ENCODE data around the gene PPP2R5C. TPM values are rescaled to one million over a fixed set of nuclear protein-coding genes. Genes with fewer than 3 reads are reported as not detected.

The PPP2R5C gene
- total RNA-seq, 1 experiment from 2014 or later, result 301 TPM

- no peaks in the 10 kb centered on the region for H3K9me3 ChIP-seq (ENCODE audit: low read length)
- H3K4me1 ChIP-seq (ENCODE audit: low read length), result no peaks in the 10 kb centered on the region
- no peak overlapping the region for H3K4me3 ChIP-seq (ENCODE audit: low read length)
- H3K4me2 ChIP-seq (ENCODE audit: low read depth, low read length, poor library complexity, severe bottlenecking), result no peak overlapping the region
- H3K9ac ChIP-seq (ENCODE audit: low read length), result no peak overlapping the region
- peaks cover 33% of the 10 kb centered on the region for H3K36me3 ChIP-seq (ENCODE audit: insufficient read depth, low read length)
- no peaks in the 10 kb centered on the region for H3K27me3 ChIP-seq (ENCODE audit: low read length)
- no peaks in the 10 kb centered on the region for H3K79me2 ChIP-seq (ENCODE audit: low read length)
- H3K27ac ChIP-seq (ENCODE audit: low read length), result no peak overlapping the region
- peak; percentile 64 for DNase-seq
- no peaks in the 10 kb centered on the region for H4K20me1 ChIP-seq (ENCODE audit: insufficient read depth, low read depth, low read length)
- H3K9me2 ChIP-seq (replicated peaks; ENCODE audit: insufficient read depth, low read length), result no peaks in the 10 kb centered on the region
- no peak overlapping the region for H2AFZ ChIP-seq (ENCODE audit: low read length)
These were observed 132.2 kb downstream of the PPP2R5C start for GRCh38 chr14:101893759-101894158.

GRCh38 chr14:101894365-101895081 is 133.0 kb downstream of the PPP2R5C start:
- no peak overlapping the region for H2AFZ ChIP-seq (ENCODE audit: low read length)
- no peaks in the 10 kb centered on the region for H4K20me1 ChIP-seq (ENCODE audit: insufficient read depth, low read depth, low read length)
- no peaks in the 10 kb centered on the region for H3K79me2 ChIP-seq (ENCODE audit: low read length)
- H3K27ac ChIP-seq (ENCODE audit: low read length), result no peak overlapping the region
- H3K9me2 ChIP-seq (replicated peaks; ENCODE audit: insufficient read depth, low read length), result no peaks in the 10 kb centered on the region
- H3K9me3 ChIP-seq (ENCODE audit: low read length), result no peaks in the 10 kb centered on the region
- no peak overlapping the region for H3K9ac ChIP-seq (ENCODE audit: low read length)
- H3K4me3 ChIP-seq (ENCODE audit: low read length), result no peak overlapping the region
- no peaks in the 10 kb centered on the region for H3K27me3 ChIP-seq (ENCODE audit: low read length)
- no peak overlapping the region for H3K4me2 ChIP-seq (ENCODE audit: low read depth, low read length, poor library complexity, severe bottlenecking)
- no peaks in the 10 kb centered on the region for H3K4me1 ChIP-seq (ENCODE audit: low read length)
- H3K36me3 ChIP-seq (ENCODE audit: insufficient read depth, low read length), result peaks cover 33% of the 10 kb centered on the region
- no peak for DNase-seq

GRCh38 chr14:101895256-101895655 is 133.7 kb downstream of the PPP2R5C start:
- Histone ChIP-seq H3K4me2 (ENCODE audit: low read depth, low read length, poor library complexity, severe bottlenecking) (no peak overlapping the region), H3K9me3 (ENCODE audit: low read length) (no peaks in the 10 kb centered on the region), H2AFZ (ENCODE audit: low read length) (no peak overlapping the region), H3K79me2 (ENCODE audit: low read length) (no peaks in the 10 kb centered on the region), H4K20me1 (ENCODE audit: insufficient read depth, low read depth, low read length) (no peaks in the 10 kb centered on the region), H3K27me3 (ENCODE audit: low read length) (no peaks in the 10 kb centered on the region), H3K9me2 (replicated peaks; ENCODE audit: insufficient read depth, low read length) (no peaks in the 10 kb centered on the region), H3K27ac (ENCODE audit: low read length) (no peak overlapping the region), H3K36me3 (ENCODE audit: insufficient read depth, low read length) (peaks cover 34% of the 10 kb centered on the region), H3K4me3 (ENCODE audit: low read length) (no peak overlapping the region), H3K4me1 (ENCODE audit: low read length) (no peaks in the 10 kb centered on the region), H3K9ac (ENCODE audit: low read length) (no peak overlapping the region)
- DNase-seq, result no peak

- Histone ChIP-seq H3K27me3 (ENCODE audit: low read length) (no peaks in the 10 kb centered on the region), H3K9ac (ENCODE audit: low read length) (no peak overlapping the region), H3K27ac (ENCODE audit: low read length) (no peak overlapping the region), H4K20me1 (ENCODE audit: insufficient read depth, low read depth, low read length) (no peaks in the 10 kb centered on the region), H2AFZ (ENCODE audit: low read length) (no peak overlapping the region), H3K4me1 (ENCODE audit: low read length) (no peaks in the 10 kb centered on the region), H3K4me2 (ENCODE audit: low read depth, low read length, poor library complexity, severe bottlenecking) (no peak overlapping the region), H3K9me2 (replicated peaks; ENCODE audit: insufficient read depth, low read length) (no peaks in the 10 kb centered on the region), H3K79me2 (ENCODE audit: low read length) (no peaks in the 10 kb centered on the region), H3K4me3 (ENCODE audit: low read length) (no peak overlapping the region), H3K36me3 (ENCODE audit: insufficient read depth, low read length) (peaks cover 51% of the 10 kb centered on the region), H3K9me3 (ENCODE audit: low read length) (no peaks in the 10 kb centered on the region)
- no peak for DNase-seq
These were observed 135.8 kb downstream of the PPP2R5C start for GRCh38 chr14:101897326-101897725.

GRCh38 chr14:101898416-101898815 is 136.9 kb downstream of the PPP2R5C start:
- Histone ChIP-seq H3K9ac (ENCODE audit: low read length) (no peak overlapping the region), H3K27ac (ENCODE audit: low read length) (no peak overlapping the region), H3K4me2 (ENCODE audit: low read depth, low read length, poor library complexity, severe bottlenecking) (no peak overlapping the region), H3K79me2 (ENCODE audit: low read length) (no peaks in the 10 kb centered on the region), H3K4me1 (ENCODE audit: low read length) (no peaks in the 10 kb centered on the region), H4K20me1 (ENCODE audit: insufficient read depth, low read depth, low read length) (no peaks in the 10 kb centered on the region), H3K4me3 (ENCODE audit: low read length) (no peak overlapping the region), H3K9me2 (replicated peaks; ENCODE audit: insufficient read depth, low read length) (no peaks in the 10 kb centered on the region), H3K36me3 (ENCODE audit: insufficient read depth, low read length) (peaks cover 59% of the 10 kb centered on the region), H3K27me3 (ENCODE audit: low read length) (no peaks in the 10 kb centered on the region), H2AFZ (ENCODE audit: low read length) (no peak overlapping the region), H3K9me3 (ENCODE audit: low read length) (no peaks in the 10 kb centered on the region)
- DNase-seq, result no peak

- Histone ChIP-seq H3K9me2 (replicated peaks; ENCODE audit: insufficient read depth, low read length) (no peaks in the 10 kb centered on the region), H3K27ac (ENCODE audit: low read length) (no peak overlapping the region), H3K79me2 (ENCODE audit: low read length) (no peaks in the 10 kb centered on the region), H3K4me2 (ENCODE audit: low read depth, low read length, poor library complexity, severe bottlenecking) (no peak overlapping the region), H3K9ac (ENCODE audit: low read length) (no peak overlapping the region), H2AFZ (ENCODE audit: low read length) (no peak overlapping the region), H3K9me3 (ENCODE audit: low read length) (no peaks in the 10 kb centered on the region), H3K36me3 (ENCODE audit: insufficient read depth, low read length) (peaks cover 56% of the 10 kb centered on the region), H3K4me3 (ENCODE audit: low read length) (no peak overlapping the region), H3K27me3 (ENCODE audit: low read length) (no peaks in the 10 kb centered on the region), H4K20me1 (ENCODE audit: insufficient read depth, low read depth, low read length) (no peaks in the 10 kb centered on the region), H3K4me1 (ENCODE audit: low read length) (no peaks in the 10 kb centered on the region)
- DNase-seq, result no peak
These were observed 137.8 kb downstream of the PPP2R5C start for GRCh38 chr14:101899263-101899662.

- no peak overlapping the region for H3K9ac ChIP-seq (ENCODE audit: low read length)
- H3K4me1 ChIP-seq (ENCODE audit: low read length), result no peaks in the 10 kb centered on the region
- H3K9me3 ChIP-seq (ENCODE audit: low read length), result no peaks in the 10 kb centered on the region
- H3K27ac ChIP-seq (ENCODE audit: low read length), result no peak overlapping the region
- no peak overlapping the region for H3K4me3 ChIP-seq (ENCODE audit: low read length)
- H2AFZ ChIP-seq (ENCODE audit: low read length), result no peak overlapping the region
- H3K36me3 ChIP-seq (ENCODE audit: insufficient read depth, low read length), result peaks cover 52% of the 10 kb centered on the region; the same call in 1 of the 2 replicates
- H3K4me2 ChIP-seq (ENCODE audit: low read depth, low read length, poor library complexity, severe bottlenecking), result no peak overlapping the region
- no peak for DNase-seq
- no peaks in the 10 kb centered on the region for H3K9me2 ChIP-seq (replicated peaks; ENCODE audit: insufficient read depth, low read length)
- H4K20me1 ChIP-seq (ENCODE audit: insufficient read depth, low read depth, low read length), result no peaks in the 10 kb centered on the region
- no peaks in the 10 kb centered on the region for H3K79me2 ChIP-seq (ENCODE audit: low read length)
- H3K27me3 ChIP-seq (ENCODE audit: low read length), result no peaks in the 10 kb centered on the region
These were observed 138.7 kb downstream of the PPP2R5C start for GRCh38 chr14:101900253-101900652.

GRCh38 chr14:101903111-101903561 is 141.6 kb downstream of the PPP2R5C start:
- peaks cover 47% of the 10 kb centered on the region; the same call in 1 of the 2 replicates for H3K36me3 ChIP-seq (ENCODE audit: insufficient read depth, low read length)
- H3K9me2 ChIP-seq (replicated peaks; ENCODE audit: insufficient read depth, low read length), result no peaks in the 10 kb centered on the region
- H3K4me2 ChIP-seq (ENCODE audit: low read depth, low read length, poor library complexity, severe bottlenecking), result no peak overlapping the region
- no peak overlapping the region for H3K9ac ChIP-seq (ENCODE audit: low read length)
- H3K9me3 ChIP-seq (ENCODE audit: low read length), result no peaks in the 10 kb centered on the region
- no peak overlapping the region for H2AFZ ChIP-seq (ENCODE audit: low read length)
- no peaks in the 10 kb centered on the region for H3K79me2 ChIP-seq (ENCODE audit: low read length)
- H3K27me3 ChIP-seq (ENCODE audit: low read length), result no peaks in the 10 kb centered on the region
- DNase-seq, result no peak
- H4K20me1 ChIP-seq (ENCODE audit: insufficient read depth, low read depth, low read length), result no peaks in the 10 kb centered on the region
- H3K27ac ChIP-seq (ENCODE audit: low read length), result no peak overlapping the region
- no peak overlapping the region for H3K4me3 ChIP-seq (ENCODE audit: low read length)
- no peaks in the 10 kb centered on the region for H3K4me1 ChIP-seq (ENCODE audit: low read length)
